Measurements from ENCODE around the gene ACP1.

DNA sequence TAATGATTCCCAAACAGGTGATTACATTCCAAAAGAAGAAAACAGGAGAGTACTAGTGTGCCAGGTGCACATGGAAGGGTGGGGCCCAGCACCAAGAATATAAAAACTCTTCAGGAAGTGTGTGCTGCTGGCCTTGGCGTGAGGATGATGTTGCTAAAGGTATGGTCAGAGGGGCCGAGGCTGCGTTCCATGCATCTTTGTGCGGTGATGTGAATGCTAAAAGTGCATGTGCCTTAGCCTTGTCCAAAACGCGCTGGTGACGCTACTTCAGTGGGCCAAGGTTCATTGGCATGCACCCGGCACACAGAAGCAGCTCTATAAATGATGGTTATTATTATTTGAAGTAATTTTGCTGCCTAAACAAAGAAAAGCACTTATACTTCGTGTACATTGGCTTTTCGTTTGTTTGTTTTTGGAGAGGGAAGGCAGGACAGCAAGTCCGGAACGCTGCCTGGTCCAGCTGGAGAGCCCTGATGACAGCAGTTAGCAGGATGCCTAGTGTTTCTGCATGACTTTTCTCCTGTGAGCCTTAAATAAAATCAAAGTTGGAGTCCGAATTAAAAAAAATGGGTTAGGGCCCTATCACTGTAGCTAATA lies 20.2 kb downstream of the ACP1 start:
- TF ChIP-seq, protein P1, sequence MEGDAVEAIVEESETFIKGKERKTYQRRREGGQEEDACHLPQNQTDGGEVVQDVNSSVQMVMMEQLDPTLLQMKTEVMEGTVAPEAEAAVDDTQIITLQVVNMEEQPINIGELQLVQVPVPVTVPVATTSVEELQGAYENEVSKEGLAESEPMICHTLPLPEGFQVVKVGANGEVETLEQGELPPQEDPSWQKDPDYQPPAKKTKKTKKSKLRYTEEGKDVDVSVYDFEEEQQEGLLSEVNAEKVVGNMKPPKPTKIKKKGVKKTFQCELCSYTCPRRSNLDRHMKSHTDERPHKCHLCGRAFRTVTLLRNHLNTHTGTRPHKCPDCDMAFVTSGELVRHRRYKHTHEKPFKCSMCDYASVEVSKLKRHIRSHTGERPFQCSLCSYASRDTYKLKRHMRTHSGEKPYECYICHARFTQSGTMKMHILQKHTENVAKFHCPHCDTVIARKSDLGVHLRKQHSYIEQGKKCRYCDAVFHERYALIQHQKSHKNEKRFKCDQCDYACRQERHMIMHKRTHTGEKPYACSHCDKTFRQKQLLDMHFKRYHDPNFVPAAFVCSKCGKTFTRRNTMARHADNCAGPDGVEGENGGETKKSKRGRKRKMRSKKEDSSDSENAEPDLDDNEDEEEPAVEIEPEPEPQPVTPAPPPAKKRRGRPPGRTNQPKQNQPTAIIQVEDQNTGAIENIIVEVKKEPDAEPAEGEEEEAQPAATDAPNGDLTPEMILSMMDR (IDR thresholded peaks at IDR 0.05), result no peak
- TF ChIP-seq POLR2AphosphoS5 (IDR thresholded peaks at IDR 0.05; ENCODE audit: low read depth, low read length), result no peak

Measured in Panc1 (cell line).